DOHH2 (cell line): Measurements from ENCODE around the gene TOMT.

ENCODE experiments used
- CTCF ChIP-seq: fragments of 200-600 bp; sonication (generic); IDR thresholded peaks from one replicate; pipeline ENCODE4 v1.5.1; 2014; ENCODE audit warnings: antibody characterized with exemption, mild to moderate bottlenecking, low read depth, low read length; ENCODE audit not compliant: poor library complexity, severe bottlenecking
- EZH2phosphoT487 ChIP-seq: fragments of 200-600 bp; sonication (generic); IDR thresholded peaks from 2 replicates; pipeline ENCODE4 v1.6.1; 2017; ENCODE audit warnings: borderline replicate concordance, mild to moderate bottlenecking, antibody characterized with exemption, low read length, moderate library complexity, mixed read lengths

DNA sequence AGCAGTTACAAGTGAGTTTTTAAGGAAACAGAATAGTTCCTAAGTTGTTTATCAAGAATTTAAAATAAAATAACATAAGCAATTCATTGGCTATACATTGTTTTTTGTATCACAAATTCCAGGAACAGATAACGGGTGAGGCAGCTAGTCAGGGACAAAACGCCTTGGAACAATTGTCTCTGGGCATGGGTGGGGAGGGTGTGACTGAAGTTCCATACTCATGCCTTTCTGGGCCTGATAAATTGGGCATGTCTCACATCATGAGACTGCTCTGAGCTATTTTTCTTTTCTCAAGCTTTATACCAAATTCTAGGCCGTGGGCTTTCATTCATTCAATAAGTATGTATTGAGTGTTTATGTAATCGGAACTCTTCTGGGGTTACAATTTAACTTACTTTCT, 51.4 kb downstream of the TOMT start:
- TF ChIP-seq CTCF (no peak), EZH2phosphoT487 (no peak)
